GM21381 (cell line): ENCODE results near the gene VEGFB.

Source experiments
- ATAC-seq: cut with Tn5 transposase; IDR thresholded peaks from one replicate; pipeline ENCODE4 v1.9.1; 2021; ENCODE audit warnings: mild to moderate bottlenecking, moderate library complexity; ENCODE audit not compliant: unreplicated experiment

VEGFB gene

GRCh38 chr11:64233913-64234586, at the start of gene VEGFB:
VEGFB (plus strand) TSS chr11:64234584; CDS start chr11:64234834, 250 bp downstream.
- ATAC-seq, result peak; percentile 41

DNA sequence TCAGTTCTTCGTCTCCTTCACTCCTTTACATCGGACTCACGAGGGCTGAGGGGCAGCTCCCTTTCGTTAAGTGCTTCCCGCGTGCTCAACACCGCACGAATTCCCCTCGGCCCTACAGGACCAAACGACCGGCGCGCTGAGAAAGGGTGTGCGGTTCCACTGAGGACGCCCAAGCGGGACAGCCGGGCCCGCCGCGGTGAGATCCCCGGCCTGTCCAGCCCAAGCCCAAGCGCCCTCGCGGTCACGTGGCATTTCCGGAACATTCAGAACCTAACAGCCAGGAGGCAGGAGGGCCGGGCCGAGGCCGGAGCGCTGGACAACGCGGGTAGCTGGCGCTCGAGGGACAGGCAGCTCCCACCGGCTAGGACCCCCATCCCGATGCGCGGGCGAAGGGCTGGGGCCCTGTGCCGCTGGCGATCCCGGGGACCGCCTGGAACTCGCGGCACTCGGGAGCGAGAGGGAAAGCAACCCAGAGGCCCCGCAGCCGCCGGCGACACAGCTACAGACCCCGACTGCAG, 49.1 kb upstream of the VEGFB start:
- peak; percentile 21 for ATAC-seq

DNA sequence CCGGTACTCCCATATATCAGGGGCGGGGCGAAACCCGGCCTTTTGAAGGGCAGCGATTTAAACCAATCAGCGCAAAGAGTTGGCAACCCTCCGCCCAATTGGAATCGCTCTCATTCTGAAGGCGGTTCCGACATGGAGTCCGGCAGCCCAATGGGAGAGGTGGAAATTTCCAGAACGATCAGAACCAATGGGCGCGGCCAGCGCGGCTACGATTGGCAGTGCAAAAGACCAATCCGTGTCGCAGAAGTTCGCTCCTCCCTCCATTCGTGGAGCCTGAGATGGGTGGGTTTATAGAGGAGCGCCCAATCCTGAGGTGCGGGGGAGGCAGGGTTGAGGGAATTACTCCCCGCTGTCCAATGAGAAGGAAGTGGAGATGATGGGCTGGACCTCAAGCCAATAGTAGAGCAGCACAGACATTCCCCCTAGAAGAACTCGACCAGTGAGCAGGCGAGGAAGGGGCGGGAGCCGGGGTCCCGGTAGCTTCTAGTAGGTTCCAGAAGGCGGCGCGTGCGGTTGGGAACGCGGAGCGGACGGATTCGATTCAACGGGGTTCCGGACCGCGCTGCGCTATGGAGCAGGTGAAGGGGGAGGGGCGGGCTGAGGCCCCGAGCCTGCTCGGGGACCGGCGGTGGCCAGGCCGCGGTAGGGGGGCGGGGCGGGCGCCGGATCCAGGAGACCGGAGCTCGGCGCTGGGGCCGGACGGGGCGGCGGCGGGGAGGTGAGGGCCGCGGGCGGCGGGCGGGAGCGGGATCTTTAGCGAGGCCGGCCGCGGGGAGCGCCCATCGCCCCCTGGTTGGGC, 48.5 kb upstream of the VEGFB start, which contains the start of gene STIP1:
Gene STIP1, plus strand, starts transcription at position 479 of the 799 bp plus-strand sequence. Its CDS starts 91 bp downstream, at position 570.
- peak; percentile 76 for ATAC-seq

GRCh38 chr11:64186492-64187165, 47.8 kb upstream of the VEGFB start:
- no peak for ATAC-seq

DNA sequence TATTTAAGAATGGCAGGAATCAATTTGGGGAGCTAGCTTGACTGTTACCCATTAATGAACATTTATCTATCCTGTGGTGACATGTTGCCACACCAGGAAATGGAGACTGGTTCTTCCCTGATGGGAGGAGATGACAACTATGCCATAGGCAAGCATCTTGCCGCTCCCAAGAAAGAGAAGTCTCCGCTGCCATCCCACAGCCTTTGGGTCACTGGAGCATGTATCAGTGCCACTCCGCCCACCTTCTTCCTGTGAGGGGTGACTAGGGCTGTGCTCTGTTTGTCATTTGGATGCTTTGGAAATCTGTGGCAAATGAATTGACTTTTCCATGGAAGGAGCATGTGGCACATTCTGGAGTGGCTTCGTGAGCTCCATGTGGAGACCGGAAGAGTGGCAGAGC, 42.0 kb upstream of the VEGFB start:
- ATAC-seq, result no peak

GRCh38 chr11:64196626-64197025, 37.8 kb upstream of the VEGFB start:
- no peak for ATAC-seq

DNA sequence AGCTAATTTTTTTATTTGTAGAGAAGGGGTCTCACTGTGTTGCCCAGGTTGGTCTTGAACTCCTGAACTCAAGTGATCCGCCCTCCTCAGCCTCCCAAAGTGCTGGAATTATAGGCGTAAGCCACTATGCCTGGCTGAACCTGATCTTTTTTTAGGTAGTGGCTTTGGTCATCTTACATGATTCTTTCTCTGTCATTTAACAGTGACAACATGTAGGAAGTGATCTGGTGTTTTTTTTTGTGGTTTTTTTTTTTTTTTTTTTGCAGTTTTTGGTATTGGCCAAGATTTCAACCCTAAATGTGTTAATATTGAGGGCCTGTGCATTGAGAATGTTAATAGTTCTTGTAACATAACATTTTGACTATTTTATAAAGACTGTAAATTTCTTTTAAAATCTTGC, 35.9 kb upstream of the VEGFB start:
- no peak for ATAC-seq

GRCh38 chr11:64201543-64201942, 32.8 kb upstream of the VEGFB start:
- ATAC-seq, result no peak

DNA sequence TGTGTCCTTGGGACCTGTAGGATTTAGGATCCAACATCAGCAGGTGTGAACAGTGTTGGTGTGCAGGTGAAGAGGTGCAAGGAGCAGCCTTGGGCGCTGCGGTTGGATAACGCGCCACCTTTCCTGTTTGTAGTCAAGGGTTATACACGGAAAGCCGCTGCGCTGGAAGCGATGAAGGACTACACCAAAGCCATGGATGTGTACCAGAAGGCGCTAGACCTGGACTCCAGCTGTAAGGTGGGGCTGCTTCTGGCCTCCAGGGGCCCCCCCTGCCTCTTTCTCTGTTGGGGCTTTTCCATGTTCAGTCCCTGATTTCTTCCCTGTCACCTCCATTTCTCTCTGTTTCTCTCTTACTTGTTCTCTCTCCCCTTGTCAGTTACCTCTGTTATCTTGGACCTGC, 31.4 kb upstream of the VEGFB start:
- ATAC-seq, result no peak

DNA sequence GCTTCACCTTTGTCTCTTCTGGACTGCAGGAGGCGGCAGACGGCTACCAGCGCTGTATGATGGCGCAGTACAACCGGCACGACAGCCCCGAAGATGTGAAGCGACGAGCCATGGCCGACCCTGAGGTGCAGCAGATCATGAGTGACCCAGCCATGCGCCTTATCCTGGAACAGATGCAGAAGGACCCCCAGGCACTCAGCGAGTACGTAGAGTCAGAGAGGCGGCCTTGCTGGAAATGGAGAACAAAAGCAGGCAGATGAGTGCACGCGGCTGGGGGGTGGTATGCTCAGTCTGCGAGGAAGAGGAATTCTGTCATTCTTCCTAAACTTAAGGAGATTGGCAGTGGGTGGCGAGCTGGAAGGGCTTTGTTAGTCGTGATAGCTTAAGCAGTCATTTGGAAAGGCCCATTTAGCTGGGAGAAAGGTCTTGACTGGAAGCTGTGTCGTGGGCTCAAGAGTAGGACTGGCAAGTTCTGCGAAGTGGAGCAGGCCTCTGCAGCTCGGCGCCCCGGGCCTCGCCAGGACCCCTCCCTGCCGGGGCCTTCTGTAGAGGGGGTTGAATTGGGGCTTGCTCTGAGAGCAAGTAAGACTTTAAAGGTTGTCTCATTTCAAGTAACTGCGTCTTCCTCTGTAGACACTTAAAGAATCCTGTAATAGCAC, 30.8 kb upstream of the VEGFB start:
- no peak for ATAC-seq

DNA sequence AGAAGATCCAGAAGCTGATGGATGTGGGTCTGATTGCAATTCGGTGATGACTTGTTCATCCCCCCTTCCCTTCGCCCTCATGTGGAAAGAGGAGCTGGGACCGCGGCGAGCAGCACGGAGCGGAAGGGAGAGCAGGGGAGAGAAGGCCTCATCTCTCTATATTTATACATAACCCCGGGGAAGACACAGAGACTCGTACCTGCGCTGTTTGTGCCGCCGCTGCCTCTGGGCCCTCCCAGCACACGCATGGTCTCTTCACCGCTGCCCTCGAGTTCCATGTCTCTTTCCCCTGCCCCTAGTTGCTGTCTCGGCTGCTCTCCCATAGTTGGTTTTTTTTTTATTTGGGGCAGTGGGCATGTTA, 30.3 kb upstream of the VEGFB start:
- no peak for ATAC-seq

DNA sequence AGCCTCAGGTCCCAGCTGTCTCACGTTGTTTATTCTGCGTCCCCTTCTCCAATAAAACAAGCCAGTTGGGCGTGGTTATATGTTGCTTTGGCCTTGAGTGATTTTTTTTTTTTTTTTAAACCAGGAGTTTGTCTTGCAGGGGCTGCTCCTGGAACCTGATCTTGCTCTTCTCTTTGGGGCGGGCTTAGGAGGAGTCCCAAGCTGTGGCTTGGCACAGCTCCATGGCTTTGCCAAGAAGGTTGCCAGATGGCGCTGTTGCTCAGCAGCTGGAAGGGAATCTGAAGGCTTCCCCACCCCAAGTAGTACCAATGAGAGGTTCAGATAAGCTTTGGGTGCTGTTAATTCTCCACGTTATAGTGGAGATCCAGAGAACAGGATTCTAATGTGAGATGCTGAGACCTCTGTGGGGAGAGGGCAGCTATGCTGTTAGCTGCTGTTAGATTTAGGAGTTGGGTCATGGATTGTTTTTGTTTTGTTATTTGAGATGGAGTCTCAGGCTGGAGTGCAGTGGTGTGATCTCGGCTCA, 29.9 kb upstream of the VEGFB start:
- ATAC-seq, result no peak

GRCh38 chr11:64206457-64207255, 27.7 kb upstream of the VEGFB start, which contains the start of gene FERMT3:
FERMT3 (plus strand) TSS chr11:64206721; CDS start chr11:64207365, 644 bp downstream.
- ATAC-seq, result no peak

- peak; percentile 57 for ATAC-seq
Observed at GRCh38 chr11:64207256-64208085, 26.9 kb upstream of the VEGFB start.

GRCh38 chr11:64208086-64208795, 26.1 kb upstream of the VEGFB start:
- no peak for ATAC-seq

- ATAC-seq, result no peak
Observed at GRCh38 chr11:64208796-64209562, 25.4 kb upstream of the VEGFB start.

DNA sequence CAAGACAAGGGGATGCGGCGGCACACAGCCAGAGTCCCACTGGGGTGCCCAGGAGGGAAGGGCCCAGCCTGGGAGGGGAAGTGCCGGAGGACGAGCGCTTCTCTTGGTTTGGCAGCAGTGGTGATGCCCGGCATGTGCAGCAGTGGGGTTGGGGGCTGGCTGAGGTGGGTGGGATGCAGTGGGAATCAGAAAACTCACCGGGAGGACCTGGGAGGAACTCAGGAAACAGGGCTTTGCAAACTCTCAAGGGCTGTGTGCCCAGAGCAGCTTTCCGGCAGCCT, 24.9 kb upstream of the VEGFB start:
- no peak for ATAC-seq
